HG03064 (cell line): ENCODE data around the gene PET100.

Experiments used
- ATAC-seq: cut with Tn5 transposase; IDR thresholded peaks from one replicate; pipeline ENCODE4 v1.9.1; 2021; ENCODE audit warnings: low read depth; ENCODE audit not compliant: unreplicated experiment

The PET100 gene

GRCh38 chr19:7629347-7630054 lies at the start of gene PET100, which contains the start of gene XAB2:
Gene PET100, plus strand, starts transcription at chr19:7629793. Its CDS starts 41 bp downstream, at chr19:7629834.
Gene XAB2, minus strand, starts transcription at chr19:7629545. Its CDS starts 18 bp downstream, at chr19:7629527.
- ATAC-seq: peak; percentile 76

GRCh38 chr19:7582446-7582845 lies 47.1 kb upstream of the PET100 start:
- no peak for ATAC-seq

GRCh38 chr19:7589822-7590221 lies 39.8 kb upstream of the PET100 start:
- ATAC-seq: no peak

- ATAC-seq: no peak
Observed at GRCh38 chr19:7590256-7590655, 39.3 kb upstream of the PET100 start.

- no peak for ATAC-seq
Observed at GRCh38 chr19:7595466-7596133, 34.0 kb upstream of the PET100 start, which contains the start of gene CAMSAP3. Gene CAMSAP3, plus strand, starts transcription at chr19:7595863. Its CDS starts 140 bp downstream, at chr19:7596003.

GRCh38 chr19:7596211-7596937 lies 33.2 kb upstream of the PET100 start:
- ATAC-seq: no peak

GRCh38 chr19:7597689-7598088 lies 31.9 kb upstream of the PET100 start:
- no peak for ATAC-seq

GRCh38 chr19:7598180-7598579 lies 31.4 kb upstream of the PET100 start:
- ATAC-seq: no peak

- ATAC-seq: no peak
Observed at GRCh38 chr19:7600721-7601120, 28.9 kb upstream of the PET100 start.

- ATAC-seq: no peak
Observed at GRCh38 chr19:7602240-7602934, 27.2 kb upstream of the PET100 start.

- ATAC-seq: no peak
Observed at GRCh38 chr19:7602935-7603497, 26.6 kb upstream of the PET100 start.

- ATAC-seq: no peak
Observed at GRCh38 chr19:7603919-7604318, 25.7 kb upstream of the PET100 start.

GRCh38 chr19:7605490-7606222 lies 23.9 kb upstream of the PET100 start:
- no peak for ATAC-seq

GRCh38 chr19:7606289-7606688 lies 23.3 kb upstream of the PET100 start:
- no peak for ATAC-seq

- no peak for ATAC-seq
Observed at GRCh38 chr19:7607212-7607873, 22.2 kb upstream of the PET100 start.

- ATAC-seq: no peak
Observed at GRCh38 chr19:7607874-7608560, 21.6 kb upstream of the PET100 start.

- no peak for ATAC-seq
Observed at GRCh38 chr19:7610491-7611240, 18.9 kb upstream of the PET100 start.
